Measurements from ENCODE around the gene SPEM3. TPM values are rescaled to one million over a fixed set of nuclear protein-coding genes. Genes with fewer than 3 reads are reported as not detected.
A peak's percentile ranks its signal among the peaks of the same experiment; 100 is the strongest.

The SPEM3 gene
- total RNA-seq, 1 donor from 2014 or later, result not detected

- no peak for DNase-seq (ENCODE audit: low read depth)
- no peak overlapping the region for H3K4me3 ChIP-seq (ENCODE audit: low read depth, low read length)
Observed at GRCh38 chr17:7383742-7384488, 44.7 kb upstream of the SPEM3 start.

GRCh38 chr17:7384489-7385081 is 44.1 kb upstream of the SPEM3 start:
- no peak overlapping the region for H3K4me3 ChIP-seq (ENCODE audit: low read depth, low read length)
- TF ChIP-seq CTCF (conservative IDR thresholded peaks at IDR 0.05; ENCODE audit: low read depth, low read length), result no peak
- DNase-seq (ENCODE audit: low read depth), result no peak

More at GRCh38 chr17:7383742-7384488, 44.7 kb upstream of the SPEM3 start:
- no peak for TF ChIP-seq CTCF (conservative IDR thresholded peaks at IDR 0.05; ENCODE audit: low read depth, low read length)

GRCh38 chr17:7388856-7389255 is 39.8 kb upstream of the SPEM3 start:
- H3K4me3 ChIP-seq (ENCODE audit: low read depth, low read length), result no peak overlapping the region
- no peak for TF ChIP-seq CTCF (conservative IDR thresholded peaks at IDR 0.05; ENCODE audit: low read depth, low read length)
- DNase-seq (ENCODE audit: low read depth), result no peak

- no peak for TF ChIP-seq CTCF (conservative IDR thresholded peaks at IDR 0.05; ENCODE audit: low read depth, low read length)
- no peak overlapping the region for H3K4me3 ChIP-seq (ENCODE audit: low read depth, low read length)
- no peak for DNase-seq (ENCODE audit: low read depth)
Observed at GRCh38 chr17:7389924-7390910, 38.4 kb upstream of the SPEM3 start.

GRCh38 chr17:7391307-7391706 is 37.4 kb upstream of the SPEM3 start:
- TF ChIP-seq CTCF (conservative IDR thresholded peaks at IDR 0.05; ENCODE audit: low read depth, low read length), result no peak
- H3K4me3 ChIP-seq (ENCODE audit: low read depth, low read length), result no peak overlapping the region
- no peak for DNase-seq (ENCODE audit: low read depth)

- no peak for DNase-seq (ENCODE audit: low read depth)
- H3K4me3 ChIP-seq (ENCODE audit: low read depth, low read length), result peak overlapping the region; percentile 96
- TF ChIP-seq CTCF (conservative IDR thresholded peaks at IDR 0.05; ENCODE audit: low read depth, low read length), result no peak
Observed at GRCh38 chr17:7392696-7393612, 35.7 kb upstream of the SPEM3 start.

Measured in epithelial cell of proximal tubule (primary cell).